Mucosa of gallbladder (tissue), 1 donor: ENCODE data around the gene CTNNA3. TPM values are rescaled to one million over a fixed set of nuclear protein-coding genes. Genes with fewer than 3 reads are reported as not detected.
"Not testable (repeated sequence)": the region's sequence is repeated elsewhere in the genome, so short reads cannot be mapped to it uniquely, and the experiment has no call there.

ENCODE experiments used
- DNase-seq: peaks from one replicate; pipeline ENCODE4 v3.0.0-alpha.2; 2020; ENCODE audit warnings: low spot score
- total RNA-seq: library from RNA; stranded (reverse); gene quantifications from one replicate; pipeline ENCODE4 v1.2.1, GENCODE V29; 2021
- donor health status: DM: no; HTN: no; CAD: no.

CTNNA3 gene
- total RNA-seq, 1 donor from 2014 or later = 3.7 TPM

GRCh38 chr10:66390926-66391325 is 1305.1 kb downstream of the CTNNA3 start:
- no peak for DNase-seq

GRCh38 chr10:66381045-66381444 is 1315.0 kb downstream of the CTNNA3 start:
- no peak for DNase-seq

- no peak for DNase-seq
Observed at GRCh38 chr10:66378117-66378876, 1317.7 kb downstream of the CTNNA3 start.

GRCh38 chr10:66368146-66368545 is 1327.8 kb downstream of the CTNNA3 start:
- no peak for DNase-seq

GRCh38 chr10:66366163-66366562 is 1329.8 kb downstream of the CTNNA3 start:
- DNase-seq = no peak

GRCh38 chr10:66365686-66366085 is 1330.3 kb downstream of the CTNNA3 start:
- no peak for DNase-seq

- DNase-seq = no peak
Observed at GRCh38 chr10:66362522-66362921, 1333.5 kb downstream of the CTNNA3 start.

- DNase-seq = not testable (repeated sequence)
Observed at GRCh38 chr10:66353822-66354221, 1342.2 kb downstream of the CTNNA3 start.

GRCh38 chr10:66353422-66353821 is 1342.6 kb downstream of the CTNNA3 start:
- DNase-seq = no peak

GRCh38 chr10:66350622-66351399 is 1345.2 kb downstream of the CTNNA3 start:
- DNase-seq = no peak

GRCh38 chr10:66349726-66350125 is 1346.3 kb downstream of the CTNNA3 start:
- no peak for DNase-seq

GRCh38 chr10:66349076-66349475 is 1346.9 kb downstream of the CTNNA3 start:
- no peak for DNase-seq

GRCh38 chr10:66337211-66337610 is 1358.8 kb downstream of the CTNNA3 start:
- no peak for DNase-seq

GRCh38 chr10:66336791-66337190 is 1359.2 kb downstream of the CTNNA3 start:
- no peak for DNase-seq

GRCh38 chr10:66335753-66336152 is 1360.2 kb downstream of the CTNNA3 start:
- DNase-seq = not testable (repeated sequence)

- no peak for DNase-seq
Observed at GRCh38 chr10:66329147-66329546, 1366.8 kb downstream of the CTNNA3 start.

- no peak for DNase-seq
Observed at GRCh38 chr10:66326876-66327275, 1369.1 kb downstream of the CTNNA3 start.

GRCh38 chr10:66322777-66323176 is 1373.2 kb downstream of the CTNNA3 start:
- no peak for DNase-seq

- DNase-seq = peak; percentile 63
Observed at GRCh38 chr10:66321723-66322665, 1374.0 kb downstream of the CTNNA3 start.

GRCh38 chr10:66318761-66319160 is 1377.2 kb downstream of the CTNNA3 start:
- no peak for DNase-seq

GRCh38 chr10:66307826-66308225 is 1388.2 kb downstream of the CTNNA3 start:
- no peak for DNase-seq

- DNase-seq = no peak
Observed at GRCh38 chr10:66301078-66301477, 1394.9 kb downstream of the CTNNA3 start.
